ENCODE measurements around the gene SLC39A11.

DNA sequence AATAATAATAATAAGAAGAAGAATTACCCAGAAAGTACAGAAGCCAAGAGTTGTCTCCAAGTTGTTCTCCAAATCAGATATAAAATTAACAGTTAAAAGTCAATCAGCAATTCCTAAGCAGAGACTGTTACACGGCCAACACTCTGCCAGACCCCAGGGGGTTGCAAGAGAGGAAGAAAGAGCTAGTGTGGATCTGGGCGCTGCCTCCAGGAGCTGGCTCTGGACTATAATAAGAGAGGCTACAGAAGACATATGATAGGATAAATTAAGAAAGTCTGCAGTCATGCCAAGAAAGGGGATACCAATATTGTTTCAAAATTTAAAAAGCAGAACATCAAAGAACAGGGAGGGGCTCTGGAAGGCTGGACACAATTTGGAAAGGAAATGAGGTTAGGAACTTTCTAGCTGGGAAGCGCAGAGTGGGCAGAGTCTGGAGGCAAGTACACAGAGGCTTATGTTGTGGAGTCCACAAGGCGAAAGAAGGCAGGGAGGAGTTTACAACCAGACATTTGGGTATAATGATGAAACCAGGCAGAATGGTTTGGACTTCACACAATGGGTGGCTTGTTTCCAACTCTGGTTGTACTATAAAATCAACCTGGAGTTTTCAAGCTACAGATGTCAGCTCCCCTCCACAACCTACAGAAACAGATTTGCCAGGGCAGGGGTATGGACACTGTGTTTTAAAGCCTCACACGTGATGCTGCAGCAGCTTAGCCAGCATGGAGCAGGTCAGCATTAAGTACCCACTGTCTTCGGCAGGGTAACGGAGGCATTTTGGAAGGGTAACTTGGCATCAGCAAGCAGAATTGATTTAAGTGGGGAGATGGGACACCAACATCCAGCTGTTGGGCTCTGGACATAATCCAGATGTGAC lies 49.4 kb downstream of the SLC39A11 start:
- no peak for TF ChIP-seq POLR2A (IDR thresholded peaks at IDR 0.05)
- TF ChIP-seq, protein P1, sequence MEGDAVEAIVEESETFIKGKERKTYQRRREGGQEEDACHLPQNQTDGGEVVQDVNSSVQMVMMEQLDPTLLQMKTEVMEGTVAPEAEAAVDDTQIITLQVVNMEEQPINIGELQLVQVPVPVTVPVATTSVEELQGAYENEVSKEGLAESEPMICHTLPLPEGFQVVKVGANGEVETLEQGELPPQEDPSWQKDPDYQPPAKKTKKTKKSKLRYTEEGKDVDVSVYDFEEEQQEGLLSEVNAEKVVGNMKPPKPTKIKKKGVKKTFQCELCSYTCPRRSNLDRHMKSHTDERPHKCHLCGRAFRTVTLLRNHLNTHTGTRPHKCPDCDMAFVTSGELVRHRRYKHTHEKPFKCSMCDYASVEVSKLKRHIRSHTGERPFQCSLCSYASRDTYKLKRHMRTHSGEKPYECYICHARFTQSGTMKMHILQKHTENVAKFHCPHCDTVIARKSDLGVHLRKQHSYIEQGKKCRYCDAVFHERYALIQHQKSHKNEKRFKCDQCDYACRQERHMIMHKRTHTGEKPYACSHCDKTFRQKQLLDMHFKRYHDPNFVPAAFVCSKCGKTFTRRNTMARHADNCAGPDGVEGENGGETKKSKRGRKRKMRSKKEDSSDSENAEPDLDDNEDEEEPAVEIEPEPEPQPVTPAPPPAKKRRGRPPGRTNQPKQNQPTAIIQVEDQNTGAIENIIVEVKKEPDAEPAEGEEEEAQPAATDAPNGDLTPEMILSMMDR (IDR thresholded peaks at IDR 0.05), result no peak

Data from esophagus squamous epithelium (tissue), 4 donors.